Activated T-cell treated with anti-CD3 and anti-CD28 coated beads for 24 hours (primary cell): ENCODE results near the gene CTXND2.
"Not testable (repeated sequence)": the region's sequence is repeated elsewhere in the genome, so short reads cannot be mapped to it uniquely, and the experiment has no call there.

Experiments used
- DNase-seq: peaks from one replicate; pipeline ENCODE4 v3.0.0-alpha.2; 2020; ENCODE audit warnings: low read depth

Gene CTXND2

DNA sequence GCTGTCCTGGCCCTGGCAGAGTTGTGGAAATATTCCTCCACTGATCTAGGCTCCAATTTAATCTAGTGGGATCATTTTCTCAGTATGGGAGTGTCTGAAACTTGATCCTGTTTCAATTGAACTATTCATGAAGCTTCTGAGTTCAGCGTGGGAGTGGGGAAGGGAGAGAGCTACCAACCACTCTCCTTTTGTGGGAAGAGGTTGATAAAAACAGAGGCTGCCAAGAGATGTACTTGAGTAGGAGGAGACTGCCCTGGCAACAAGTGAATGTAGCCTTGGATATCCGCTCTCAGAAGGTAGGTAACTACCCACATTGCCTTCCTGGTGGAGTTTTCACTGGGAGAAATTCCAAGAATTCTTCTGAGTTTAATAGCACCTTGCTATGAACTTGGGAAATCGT is at the start of gene CTXND2:
CTXND2 (plus strand) TSS at position 119 of the 400 bp plus-strand sequence. CDS start 25,179 bp downstream, outside the sequence.
- no peak for DNase-seq

DNA sequence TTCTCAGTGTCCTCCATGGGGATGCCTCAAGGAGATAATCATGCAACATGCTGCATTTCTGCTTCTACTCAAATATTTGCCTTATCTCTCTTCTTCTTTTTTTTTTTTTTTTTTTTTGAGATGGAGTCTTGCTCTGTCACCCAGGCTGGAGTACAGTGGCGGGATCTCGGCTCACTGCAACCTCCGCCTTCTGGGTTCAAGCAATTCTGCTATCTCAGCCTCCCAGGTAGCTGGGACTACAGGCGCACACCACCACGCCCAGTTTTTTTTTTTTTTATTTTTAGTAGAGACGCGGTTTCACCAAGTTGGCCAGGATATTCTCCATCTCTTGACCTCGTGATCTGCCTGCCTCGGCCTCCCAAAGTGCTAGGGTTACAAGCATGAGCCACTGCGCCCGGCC is 46.1 kb upstream of the CTXND2 start:
- not testable (repeated sequence) for DNase-seq

DNA sequence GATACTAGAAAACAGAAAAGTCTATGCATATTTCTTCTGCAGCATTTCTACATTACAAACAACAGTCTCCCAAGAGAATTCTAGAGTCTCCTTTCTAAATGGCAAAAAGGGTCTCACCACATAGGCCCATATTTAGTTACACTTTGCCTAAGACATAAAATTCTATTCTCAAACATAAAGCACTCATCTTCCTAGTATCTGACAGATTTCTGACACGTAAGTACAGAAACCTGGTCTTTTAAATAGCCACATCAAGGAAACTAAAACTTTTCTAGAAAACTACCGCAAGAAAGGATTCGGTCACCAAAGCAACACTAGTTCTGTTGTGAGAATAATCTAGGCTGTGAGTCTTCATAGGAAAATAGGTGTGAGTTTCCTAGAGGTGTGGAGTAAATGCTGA is 45.3 kb upstream of the CTXND2 start:
- no peak for DNase-seq

DNA sequence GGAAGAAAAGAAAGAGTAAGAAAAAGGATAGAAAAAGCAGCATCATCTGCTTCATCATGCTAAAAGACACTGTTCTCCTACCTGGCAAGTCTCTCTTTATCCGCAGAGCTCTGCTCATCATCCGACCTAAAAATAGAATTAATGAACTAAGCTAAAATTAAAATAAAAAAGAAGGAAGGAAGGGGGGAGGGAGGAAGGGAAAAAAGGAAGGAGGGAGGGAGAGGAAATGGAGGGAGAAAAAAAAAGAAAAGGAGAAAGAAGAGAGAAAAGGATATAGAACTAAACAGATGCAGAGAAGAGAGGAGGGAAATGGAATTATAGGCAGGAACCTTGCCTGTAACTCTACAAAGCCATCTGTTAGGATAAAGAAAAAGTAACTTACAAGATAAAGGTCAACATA is 44.6 kb upstream of the CTXND2 start:
- no peak for DNase-seq

DNA sequence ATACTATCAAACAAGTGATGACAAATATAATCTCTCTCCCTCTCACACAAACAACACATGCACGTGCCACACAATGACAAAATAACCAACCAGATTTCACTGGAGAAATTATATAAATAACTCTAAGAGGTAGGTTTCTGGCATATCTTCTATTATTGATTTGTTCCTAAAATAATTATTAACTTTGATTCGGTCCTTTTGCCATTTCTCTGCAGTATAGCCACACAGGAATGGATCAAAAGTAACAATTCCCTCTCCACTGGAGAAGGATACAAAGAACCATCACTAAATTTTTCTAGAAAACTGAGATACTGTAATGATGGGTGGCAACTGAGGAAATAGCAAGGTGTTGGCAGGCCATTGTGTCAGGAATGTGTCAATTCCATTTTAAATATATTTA is 44.0 kb upstream of the CTXND2 start:
- no peak for DNase-seq

DNA sequence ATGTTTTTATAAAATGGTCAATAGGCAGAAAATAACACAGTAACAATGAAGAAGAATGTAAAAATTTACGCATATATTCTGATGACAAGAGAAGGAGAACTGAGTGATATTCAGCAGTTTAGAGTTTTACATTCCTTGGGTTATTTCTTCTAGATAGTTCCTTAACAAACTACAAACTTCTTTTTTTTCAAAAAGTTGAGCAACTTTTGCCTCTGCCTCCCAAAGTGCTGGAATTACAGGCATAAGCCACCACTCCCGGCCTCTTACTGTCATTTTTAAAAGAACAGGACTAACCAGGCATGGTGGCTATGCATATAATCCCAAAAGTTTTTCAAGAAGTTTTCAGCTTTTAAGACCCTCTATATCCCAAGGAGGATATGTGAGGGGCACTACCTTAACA is 43.5 kb upstream of the CTXND2 start:
- no peak for DNase-seq

DNA sequence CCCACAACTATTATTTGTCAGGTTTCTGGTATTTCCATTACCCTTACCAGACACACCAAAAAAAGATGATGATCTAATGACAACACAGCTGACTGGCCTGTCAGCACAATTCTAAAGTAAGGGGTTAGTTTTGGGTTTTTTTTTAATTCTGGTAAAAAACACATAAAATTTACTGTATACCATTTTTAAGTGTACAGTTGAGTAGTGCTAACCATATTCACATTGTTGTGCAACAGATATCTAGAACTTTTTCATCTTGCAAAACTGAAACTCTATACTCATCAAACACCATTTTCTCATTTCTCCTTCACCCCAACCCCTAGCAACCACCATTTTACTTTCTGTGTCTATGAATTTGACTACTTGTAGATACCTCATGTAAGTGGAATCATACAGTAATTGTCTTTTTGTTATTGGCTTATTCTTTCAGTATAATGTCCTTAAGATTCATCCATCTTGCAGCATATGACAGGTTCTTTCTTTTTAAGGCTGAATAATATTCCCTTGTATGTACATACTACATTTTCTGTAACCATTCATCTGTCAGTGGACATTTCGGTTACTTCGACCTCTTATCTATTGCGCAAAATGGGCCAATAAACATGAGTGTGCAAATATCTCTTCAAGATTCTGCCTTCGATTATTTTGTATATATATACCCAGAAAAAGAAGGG is 40.3 kb upstream of the CTXND2 start:
- DNase-seq, result no peak

DNA sequence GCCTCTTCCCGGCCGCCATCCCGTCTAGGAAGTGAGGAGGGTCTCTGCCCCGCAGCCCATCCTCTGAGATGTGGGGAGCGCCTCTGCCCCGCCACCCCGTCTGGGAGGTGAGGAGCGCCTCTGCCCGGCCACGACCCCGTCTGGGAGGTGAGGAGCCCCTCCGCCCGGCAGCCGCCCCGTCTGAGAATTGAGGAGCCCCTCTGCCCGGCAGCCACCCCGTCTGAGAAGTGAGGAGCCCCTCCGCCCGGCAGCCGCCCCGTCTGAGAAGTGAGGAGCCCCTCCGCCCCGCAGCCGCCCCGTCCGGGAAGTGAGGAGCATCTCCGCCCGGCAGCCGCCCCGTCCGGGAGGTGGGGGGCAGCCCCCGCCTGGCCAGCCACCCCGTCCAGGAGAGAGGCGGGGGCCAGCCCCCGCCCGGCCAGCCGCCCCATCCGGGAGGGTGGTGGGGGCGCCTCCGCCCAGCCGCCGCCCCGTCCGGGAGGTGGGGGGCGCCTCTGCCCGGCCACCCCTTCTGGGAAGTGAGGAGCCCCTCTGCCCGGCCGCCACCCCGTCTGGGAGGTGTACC is 36.1 kb upstream of the CTXND2 start:
- DNase-seq, result not testable (repeated sequence)

DNA sequence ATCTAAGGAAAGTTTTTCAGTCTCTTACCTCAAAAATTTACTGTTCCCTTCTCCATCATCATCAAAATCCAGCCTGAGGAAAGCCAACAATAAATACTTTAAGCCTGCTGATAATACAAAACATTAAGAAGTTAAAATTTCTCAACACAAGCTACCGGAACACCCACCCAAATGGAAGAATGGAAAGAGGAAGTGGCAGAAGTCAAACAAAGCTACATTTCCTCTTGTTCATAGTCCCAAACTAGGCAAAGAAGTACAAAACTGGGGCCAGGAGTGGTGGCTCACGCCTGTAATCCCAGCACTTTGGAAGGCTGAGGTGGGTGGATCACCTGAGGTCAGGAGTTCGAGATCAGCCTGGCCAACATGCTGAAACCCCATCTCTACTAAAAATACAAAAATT is 34.2 kb upstream of the CTXND2 start:
- DNase-seq, result not testable (repeated sequence)

DNA sequence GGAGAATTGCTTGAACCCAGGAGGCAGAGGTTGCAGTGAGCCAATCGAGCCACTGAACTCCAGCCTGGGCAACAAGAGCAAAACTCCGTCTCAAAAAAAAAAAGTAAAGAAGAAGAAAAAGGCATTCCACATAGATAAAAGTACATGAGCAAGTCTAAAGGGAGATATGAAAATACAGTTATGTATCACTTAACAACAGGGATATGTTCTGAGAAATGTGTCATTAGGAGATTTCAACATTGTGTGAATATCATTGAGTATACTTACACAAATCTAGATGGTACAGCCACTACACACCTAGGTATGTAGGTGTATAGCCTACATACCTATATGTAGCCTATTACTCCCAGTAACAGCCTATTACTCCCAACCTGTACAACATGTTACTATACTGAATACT is 23.2 kb upstream of the CTXND2 start:
- no peak for DNase-seq

DNA sequence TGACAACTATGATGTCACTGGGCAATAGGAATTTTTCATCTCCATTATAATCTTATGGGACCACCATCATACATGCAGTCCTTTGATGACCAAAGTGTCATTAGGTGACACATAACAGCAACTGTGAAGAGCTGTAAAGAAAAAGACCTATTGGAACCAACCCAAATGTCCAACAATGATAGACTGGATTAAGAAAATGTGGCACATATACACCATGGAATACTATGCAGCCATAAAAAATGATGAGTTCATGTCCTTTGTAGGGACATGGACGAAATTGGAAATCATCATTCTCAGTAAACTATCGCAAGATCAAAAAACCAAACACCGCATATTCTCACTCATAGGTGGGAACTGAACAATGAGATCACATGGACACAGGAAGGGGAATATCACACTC is 22.7 kb upstream of the CTXND2 start:
- not testable (repeated sequence) for DNase-seq

DNA sequence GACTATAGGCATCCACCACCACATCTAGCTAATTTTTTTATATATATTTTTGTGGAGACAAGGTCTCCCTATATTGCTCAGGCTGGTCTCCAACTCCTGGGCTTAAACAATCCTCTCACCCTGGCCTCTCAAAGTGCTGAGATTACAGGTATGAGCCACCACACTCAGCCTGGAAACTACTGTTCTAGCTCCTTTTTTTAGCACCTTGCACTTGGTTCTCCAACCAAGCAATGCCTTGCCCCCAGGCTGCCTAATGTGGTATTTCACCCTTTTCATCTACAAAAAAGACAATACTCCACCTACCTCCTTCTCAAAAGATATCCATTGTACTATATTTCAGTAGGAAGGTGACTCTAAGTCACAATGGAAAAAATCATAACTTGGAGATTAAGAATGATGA is 17.3 kb upstream of the CTXND2 start:
- DNase-seq, result no peak

DNA sequence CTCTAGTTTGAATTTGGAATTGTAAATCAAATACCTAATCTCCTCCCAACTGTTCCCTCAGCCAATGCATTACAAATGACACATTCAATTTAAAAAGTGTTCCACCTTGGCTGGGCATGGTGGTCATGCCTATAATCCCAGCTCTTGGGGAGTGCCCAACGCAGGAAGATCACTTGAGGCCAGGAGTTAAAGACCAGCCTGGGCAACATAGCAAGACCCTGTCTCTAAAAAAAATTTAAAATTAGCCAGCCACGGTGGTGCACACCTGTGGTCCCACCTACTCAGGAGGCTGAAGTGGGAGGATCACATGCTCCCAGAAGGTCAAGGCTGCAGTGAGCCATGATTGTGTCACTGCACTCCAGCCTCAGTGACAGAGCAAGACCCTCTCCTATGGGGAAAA is 14.4 kb upstream of the CTXND2 start:
- no peak for DNase-seq

DNA sequence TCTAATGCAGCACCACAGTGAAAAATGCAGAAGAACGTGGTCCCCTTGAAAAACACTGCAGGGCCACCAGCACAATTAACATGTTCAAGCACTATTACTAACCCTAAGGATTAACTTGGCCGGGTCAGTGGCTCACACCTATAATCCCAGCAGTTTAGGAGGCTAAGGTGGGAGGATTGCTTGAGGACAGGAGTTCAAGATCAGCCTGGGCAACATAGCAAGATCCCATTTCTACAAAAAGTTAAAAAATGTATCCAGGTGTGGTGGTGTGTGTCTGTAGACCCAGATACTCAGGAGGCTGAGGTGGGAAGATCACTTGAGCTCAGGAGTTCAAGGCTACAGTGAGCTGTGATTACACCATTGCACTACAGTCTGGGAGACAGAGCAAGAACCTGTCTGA is 13.4 kb upstream of the CTXND2 start:
- no peak for DNase-seq

DNA sequence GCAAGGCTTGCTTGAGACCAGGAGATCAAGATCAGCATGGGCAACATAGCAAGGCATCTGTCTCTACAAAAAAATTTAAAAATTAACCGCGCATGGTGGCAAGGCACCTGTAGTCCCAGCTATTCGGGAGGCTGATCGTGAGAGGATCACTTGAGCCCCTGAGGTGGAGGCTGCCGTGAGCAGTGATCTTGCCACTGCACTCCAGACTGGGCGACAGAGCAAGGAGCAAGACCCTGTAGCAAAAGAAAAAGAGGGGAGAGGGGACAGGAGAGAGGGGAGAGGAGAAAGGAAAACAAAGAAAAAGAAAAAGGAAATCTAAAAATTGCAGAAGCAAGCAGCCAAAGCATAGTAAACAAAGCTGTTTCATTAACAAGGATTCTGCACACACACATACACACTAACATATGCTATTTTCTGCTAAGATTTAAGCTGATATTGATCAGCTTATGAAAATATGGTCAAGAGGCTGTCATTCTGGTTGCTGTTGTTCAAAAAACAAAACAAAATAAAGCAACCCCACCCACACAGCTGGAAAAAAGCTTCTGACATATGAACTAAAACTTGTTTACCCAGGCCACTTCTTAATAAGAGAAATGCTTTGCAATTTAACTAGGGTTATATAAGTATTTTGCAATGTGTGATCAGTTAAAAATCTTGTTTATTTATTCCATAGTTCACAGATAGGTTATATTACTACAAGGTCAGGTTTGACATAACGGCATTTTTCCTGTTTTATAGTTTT is 12.3 kb upstream of the CTXND2 start:
- no peak for DNase-seq

DNA sequence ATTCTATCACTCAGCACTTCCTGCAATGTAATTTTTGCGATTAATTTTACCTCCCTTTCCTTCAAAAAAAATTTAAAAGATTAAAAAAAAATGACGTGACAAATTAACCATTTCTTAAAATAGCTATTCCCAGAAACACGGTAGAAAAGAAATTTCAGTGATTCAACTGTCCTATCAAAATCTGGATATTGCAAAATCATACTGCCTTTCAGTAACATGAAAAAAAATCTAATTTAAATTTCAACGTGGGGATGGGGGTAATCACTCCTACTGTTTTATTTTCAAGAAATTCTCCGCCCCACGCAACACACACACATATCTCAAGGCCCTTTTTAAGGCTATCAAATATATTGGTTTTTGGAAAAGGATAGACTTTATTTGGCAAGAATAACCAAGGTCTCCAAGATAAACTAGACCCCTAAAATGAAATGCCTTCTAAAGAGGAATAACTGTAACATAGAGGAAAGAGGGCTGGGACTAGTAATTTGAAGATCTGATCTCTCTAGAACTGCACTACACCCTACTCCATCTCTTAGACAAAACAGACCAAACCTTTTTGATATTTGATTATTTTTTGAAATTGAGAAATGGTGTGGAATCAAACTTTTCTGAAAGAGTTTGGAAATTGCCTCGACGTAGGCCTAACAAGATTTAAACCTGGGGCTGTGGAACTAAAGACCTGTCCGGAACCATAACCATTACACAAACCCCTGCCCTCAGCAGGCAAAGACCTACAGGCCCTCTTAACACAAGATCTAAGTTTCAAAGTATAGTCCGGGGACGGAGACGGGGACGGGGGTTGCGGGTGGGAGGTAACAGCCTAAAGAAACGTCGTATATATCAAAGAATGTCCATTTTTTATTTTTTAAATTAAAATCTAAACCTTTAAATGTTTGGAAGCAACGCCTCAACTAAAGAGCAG is 11.5 kb upstream of the CTXND2 start:
- no peak for DNase-seq

DNA sequence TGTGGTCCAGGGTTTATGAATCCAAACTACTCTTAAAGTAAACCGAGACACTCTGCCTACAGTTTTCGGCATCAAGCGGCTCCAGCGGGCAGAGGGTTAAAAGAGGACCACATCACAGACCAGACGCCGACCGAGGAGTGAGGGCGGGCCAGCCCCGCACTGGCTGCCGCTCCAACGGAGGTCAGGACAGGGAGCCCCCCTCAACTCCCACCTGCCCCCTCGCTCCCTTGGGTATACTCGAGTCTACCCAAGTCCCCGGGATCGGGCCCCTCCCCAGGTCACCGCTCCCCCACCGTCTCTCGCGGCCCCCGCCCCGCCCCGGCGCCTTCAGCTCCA is 10.8 kb upstream of the CTXND2 start:
- DNase-seq, result no peak

DNA sequence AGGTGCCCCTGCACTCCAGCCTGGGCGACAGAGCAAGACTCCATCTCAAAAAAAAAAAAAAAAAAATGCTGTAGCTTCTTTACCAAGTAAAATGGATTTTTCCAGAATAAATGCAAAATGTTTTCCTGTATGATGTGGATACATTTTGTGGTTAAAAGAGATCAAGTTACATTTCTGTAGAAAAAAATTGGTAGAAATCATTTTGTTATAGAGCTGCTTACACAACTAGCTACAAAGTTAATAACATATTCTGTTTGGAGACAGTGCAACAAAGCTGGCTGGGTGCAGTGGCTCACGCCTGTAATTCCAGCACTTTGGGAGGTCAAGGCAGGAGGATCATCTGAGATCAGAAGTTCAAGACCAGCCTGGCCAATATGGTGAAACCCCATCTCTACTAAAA is 8.0 kb upstream of the CTXND2 start:
- not testable (repeated sequence) for DNase-seq

DNA sequence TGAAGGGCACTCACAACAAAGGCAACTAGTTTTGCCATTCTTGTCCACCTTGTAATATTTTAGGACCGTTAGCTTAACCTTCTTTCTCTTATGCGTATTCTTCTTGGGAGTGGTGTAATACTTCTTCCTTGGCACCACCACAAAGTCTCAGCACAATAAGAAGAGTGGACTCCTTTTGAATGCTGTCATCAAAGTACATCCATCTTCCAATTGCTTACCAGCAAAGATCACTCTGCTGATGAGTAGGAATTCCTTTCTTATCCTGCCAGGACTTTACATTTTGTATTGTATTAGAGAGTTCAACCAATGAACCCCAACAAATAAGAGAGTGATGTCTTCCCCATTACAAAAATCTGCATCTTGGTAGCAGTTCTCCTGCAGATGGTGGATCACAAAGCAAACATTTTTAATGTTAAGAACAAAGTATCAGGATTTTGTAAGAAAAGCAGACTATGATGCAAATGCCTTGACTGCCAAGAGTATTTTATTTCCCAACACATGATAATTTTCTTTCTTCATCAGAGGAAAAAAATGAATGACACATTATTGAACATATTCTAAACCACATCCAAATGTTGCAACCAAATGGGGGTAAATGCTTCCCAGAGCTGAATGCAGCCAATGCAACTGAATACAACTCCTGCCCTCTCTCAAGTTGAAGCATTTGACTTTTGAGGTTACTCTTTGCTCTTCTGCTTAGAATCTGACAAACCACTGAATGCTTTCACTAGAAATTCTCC is 5.4 kb upstream of the CTXND2 start:
- no peak for DNase-seq

DNA sequence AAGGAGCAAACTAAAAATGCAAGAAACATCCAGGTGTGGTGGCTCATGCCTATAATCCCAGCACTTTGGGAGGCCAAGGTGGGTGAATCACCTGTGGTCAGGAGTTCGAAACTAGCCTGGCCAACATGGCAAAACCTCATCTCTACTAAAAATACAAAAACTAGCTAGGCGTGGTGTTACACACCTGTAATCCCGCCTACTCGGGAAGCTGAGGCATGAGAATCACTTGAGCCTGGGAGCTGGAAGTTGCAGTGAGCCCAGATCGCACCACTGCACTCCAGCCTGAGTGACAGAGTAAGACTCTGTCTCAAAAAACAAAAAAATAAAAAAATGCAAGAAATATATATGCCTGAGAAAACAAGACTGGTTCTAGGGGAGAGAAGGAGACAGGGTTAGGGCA is 3.8 kb upstream of the CTXND2 start:
- DNase-seq, result not testable (repeated sequence)

DNA sequence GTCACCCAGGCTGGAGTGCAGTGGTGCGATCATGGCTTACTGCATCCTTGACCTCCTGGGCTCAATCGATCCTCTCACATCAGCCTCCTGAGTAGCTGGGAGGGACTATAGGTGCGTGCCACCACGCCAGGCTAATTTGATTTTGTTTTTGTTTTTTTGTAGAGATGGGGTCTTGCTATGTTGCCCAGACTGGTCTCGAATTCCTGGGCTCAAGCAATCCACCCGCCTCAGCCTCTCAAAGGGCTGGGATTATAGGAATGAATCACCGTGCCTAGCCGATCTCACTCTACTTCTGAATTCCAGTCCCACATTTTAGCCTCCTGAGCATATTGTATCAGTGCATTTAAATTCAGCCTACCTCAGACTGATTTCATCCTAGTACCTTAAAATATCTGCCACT is 1.8 kb downstream of the CTXND2 start:
- no peak for DNase-seq

DNA sequence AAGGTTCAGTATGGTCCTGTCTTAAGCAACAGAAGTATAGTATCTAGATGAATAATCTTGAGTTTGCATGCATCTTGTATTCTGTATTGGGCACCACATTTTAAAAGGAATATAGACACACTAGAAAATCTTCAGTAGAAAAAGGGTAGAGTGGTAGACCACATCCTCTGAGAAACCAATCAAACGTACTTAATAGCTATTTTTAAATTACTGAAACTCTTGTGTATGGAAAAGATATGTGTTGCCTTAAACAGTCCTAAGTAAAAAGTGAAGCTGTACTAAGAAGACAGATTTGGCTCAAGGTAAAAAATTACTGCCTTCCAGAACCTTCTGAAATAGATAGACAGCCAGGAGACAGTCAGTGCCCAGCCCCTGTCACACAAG is 3.1 kb downstream of the CTXND2 start:
- DNase-seq, result no peak
